T-helper 17 cell (primary cell): ENCODE results near the gene SRGAP2B. TPM values are rescaled to one million over a fixed set of nuclear protein-coding genes. Genes with fewer than 3 reads are reported as not detected.
"Not testable (repeated sequence)": the region's sequence is repeated elsewhere in the genome, so short reads cannot be mapped to it uniquely, and the experiment has no call there.

Experiments used
- ATAC-seq: fragments of 150-1000 bp; cut with Tn5 transposase; 2 replicates; pipeline ENCODE4 v1.10.0; 2021; ENCODE audit warnings: mild to moderate bottlenecking, moderate library complexity
- DNase-seq, 3 donors: peaks; one replicate each; pipeline versions ENCODE4 v3.0.0 to v3.0.0-alpha.2; 2020 to 2021
- H3K9me3 ChIP-seq: one replicate; pipeline ENCODE4 v1.7.0; 2013; ENCODE audit warnings: low read length, mild to moderate bottlenecking; ENCODE audit not compliant: control insufficient read depth, poor library complexity, severe bottlenecking
- H3K27ac Mint-ChIP-seq: one replicate; pipeline ENCODE4 v1.8.0; 2022; ENCODE audit warnings: mild to moderate bottlenecking, moderate library complexity, mixed read lengths
- H3K27me3 Mint-ChIP-seq: one replicate; pipeline ENCODE4 v1.8.0; 2022; ENCODE audit warnings: mixed read lengths
- H3K36me3 Mint-ChIP-seq: one replicate; pipeline ENCODE4 v1.8.0; 2022; ENCODE audit warnings: low read depth, mixed read lengths
- H3K4me1 Mint-ChIP-seq: one replicate; pipeline ENCODE4 v1.8.0; 2022; ENCODE audit warnings: mild to moderate bottlenecking, mixed read lengths
- H3K4me3 Mint-ChIP-seq: one replicate; pipeline ENCODE4 v1.8.0; 2022; ENCODE audit warnings: mild to moderate bottlenecking, moderate library complexity, mixed read lengths
- total RNA-seq, 4 donors: library from RNA in 2 of 4; stranded (reverse) in 2 of 4; gene quantifications; one replicate each; pipeline ENCODE4 v1.2.3 and lab custom pipeline; 2022 to 2026

SRGAP2B gene
- total RNA-seq, 2 donors from 2014 or later = 22.5 to 23.0 TPM

DNA sequence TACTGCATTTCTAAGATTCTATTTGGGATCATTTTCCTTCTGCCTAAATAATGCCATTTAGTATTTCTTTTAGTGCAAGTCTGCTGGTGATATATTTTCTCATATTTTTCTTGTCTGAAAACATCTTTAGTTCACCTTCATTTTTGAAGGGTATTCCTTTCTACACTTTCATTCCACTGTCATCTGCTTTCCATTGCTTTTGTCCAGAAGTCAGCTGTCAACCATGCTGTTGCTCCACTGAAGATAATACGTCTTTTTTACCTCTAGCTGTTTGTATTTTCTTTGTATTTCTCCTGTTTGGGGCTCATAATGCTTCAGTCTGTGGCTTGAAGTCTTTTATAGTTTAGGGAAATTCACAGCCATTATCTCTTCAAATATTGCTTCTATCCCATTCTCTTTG is 167.8 kb downstream of the SRGAP2B start:
- not testable (repeated sequence) for H3K4me1 Mint-ChIP-seq, H3K9me3 ChIP-seq, H3K36me3 Mint-ChIP-seq, H3K27me3 Mint-ChIP-seq, ATAC-seq, DNase-seq, H3K27ac Mint-ChIP-seq, H3K4me3 Mint-ChIP-seq

DNA sequence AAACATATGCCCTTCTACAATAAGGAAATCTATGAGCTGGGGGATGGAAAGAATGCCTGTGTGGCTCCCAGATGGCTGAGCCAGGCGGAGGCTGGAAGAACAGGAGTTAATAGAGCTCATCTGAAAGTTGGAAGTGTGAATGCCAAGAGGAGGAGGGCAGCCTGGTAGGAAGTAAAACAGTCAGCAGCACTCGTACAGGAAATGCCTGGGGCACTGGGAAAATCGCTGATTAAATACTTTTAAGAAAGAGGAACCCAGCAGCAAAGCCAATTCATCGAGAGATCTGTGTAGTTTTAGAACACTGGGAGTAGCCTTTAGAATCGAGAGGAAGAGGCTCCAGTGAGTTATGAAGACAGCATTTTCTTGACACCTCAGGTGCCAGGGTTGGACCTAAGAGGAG is 171.5 kb downstream of the SRGAP2B start:
- not testable (repeated sequence) for DNase-seq, H3K4me1 Mint-ChIP-seq, H3K36me3 Mint-ChIP-seq, H3K27ac Mint-ChIP-seq, H3K9me3 ChIP-seq, H3K4me3 Mint-ChIP-seq, ATAC-seq, H3K27me3 Mint-ChIP-seq

GRCh38 chr1:144922785-144923184 is 172.3 kb downstream of the SRGAP2B start:
- H3K9me3 ChIP-seq, H3K4me3 Mint-ChIP-seq, H3K27me3 Mint-ChIP-seq, DNase-seq, ATAC-seq, H3K27ac Mint-ChIP-seq, H3K36me3 Mint-ChIP-seq, H3K4me1 Mint-ChIP-seq: not testable (repeated sequence)

DNA sequence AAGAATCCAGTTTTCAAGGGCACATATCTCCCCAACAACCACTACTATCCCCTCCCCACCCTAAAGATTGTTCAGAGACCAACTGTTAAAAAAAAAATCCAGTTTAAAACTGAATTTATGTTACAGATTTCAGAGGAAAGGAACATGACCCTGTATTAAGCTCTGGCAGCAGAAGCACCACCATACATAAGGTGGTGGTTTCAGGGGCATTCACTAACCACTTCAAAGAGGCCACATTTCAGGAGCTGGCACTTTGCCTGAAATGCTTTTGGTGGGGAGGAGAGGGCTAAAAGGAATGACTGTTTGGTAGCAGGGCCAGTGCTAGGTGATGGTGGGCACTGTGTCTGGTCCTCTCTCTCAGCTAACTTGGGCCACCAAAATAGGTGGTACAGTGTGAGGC is 176.0 kb downstream of the SRGAP2B start:
- H3K27me3 Mint-ChIP-seq, H3K9me3 ChIP-seq, H3K4me1 Mint-ChIP-seq, DNase-seq, H3K36me3 Mint-ChIP-seq, H3K27ac Mint-ChIP-seq, H3K4me3 Mint-ChIP-seq: not testable (repeated sequence)
- ATAC-seq = peak; percentile 57

GRCh38 chr1:144918027-144918603 is 177.0 kb downstream of the SRGAP2B start:
- not testable (repeated sequence) for H3K27me3 Mint-ChIP-seq, H3K9me3 ChIP-seq, H3K4me3 Mint-ChIP-seq, ATAC-seq, H3K36me3 Mint-ChIP-seq, DNase-seq, H3K4me1 Mint-ChIP-seq, H3K27ac Mint-ChIP-seq

DNA sequence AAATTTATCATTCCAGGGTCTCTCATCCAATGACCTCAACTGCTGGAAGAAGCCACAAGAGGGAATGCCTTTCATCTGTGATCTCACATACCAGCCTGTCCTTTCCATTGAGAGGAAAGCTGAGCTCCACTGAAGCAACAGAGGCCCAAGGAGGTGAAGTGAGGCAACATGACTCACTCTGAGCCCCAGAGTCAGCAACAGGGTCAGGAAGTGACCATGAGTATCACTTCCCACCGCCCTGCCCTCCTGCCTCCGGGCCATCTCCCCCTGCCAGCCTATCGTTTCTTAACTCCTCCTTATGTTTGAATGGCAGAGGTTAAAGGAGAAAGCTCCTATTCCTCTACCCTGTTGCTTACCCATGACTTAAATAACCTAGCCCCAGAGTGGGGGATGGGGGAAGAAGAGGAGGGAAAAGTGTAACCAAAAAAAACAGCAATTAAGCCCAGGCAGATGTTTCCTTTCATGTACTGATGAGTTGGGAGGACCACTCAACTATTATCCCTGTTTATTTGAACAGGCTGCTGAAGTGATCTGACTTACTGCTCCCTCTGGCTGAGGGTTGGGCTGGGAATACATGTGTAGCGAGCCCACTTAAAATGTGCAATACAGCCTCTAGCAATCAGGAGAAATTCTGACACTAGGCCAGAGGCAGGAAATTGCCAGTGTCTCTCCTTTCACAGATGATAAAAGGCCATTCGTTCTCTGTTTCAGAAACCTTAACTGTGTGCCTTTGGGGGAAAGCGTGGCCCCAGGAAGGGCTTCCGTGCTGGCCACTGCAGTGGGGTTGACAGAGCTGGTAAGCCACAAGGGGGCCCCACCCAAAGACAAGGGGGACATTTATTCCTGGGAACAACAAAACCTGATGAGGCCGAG is 177.7 kb downstream of the SRGAP2B start:
- ATAC-seq = peak; percentile 48

DNA sequence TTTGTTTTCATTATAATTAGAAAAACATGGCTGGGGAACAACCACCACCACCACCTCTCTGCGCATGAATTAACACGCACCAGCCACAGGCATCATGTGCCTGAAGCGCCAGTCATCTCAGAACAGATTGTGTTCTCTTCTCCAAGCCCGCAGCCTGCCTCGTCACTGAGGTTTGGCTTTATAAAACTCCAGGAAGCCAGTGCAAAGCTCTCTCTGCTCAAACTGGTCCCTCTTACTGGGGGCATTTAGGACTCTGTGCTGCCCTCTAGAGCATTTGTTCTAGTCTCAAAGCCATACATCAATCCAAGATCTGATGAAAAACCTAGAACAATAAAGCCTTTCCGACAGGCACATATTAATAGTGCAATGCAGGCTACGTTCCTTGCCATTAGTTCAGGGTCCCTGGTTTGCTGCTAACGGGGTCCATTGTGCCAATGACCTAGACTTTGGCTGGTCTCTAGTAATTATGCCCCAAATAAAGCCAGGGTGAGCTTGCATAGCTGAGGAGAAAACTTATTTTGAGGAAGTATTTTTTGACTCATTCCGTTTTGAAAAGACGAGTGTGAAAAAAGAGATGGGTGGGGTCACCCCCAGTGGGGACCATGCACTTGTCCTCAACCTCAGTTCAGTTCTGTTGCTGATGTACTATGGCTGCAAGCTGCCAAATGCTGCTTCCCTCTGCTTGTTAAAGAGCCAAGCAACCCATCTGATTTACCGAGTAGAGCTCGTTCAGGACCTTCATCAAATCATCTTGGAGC is 181.0 kb downstream of the SRGAP2B start:
- H3K27me3 Mint-ChIP-seq, H3K4me1 Mint-ChIP-seq, H3K27ac Mint-ChIP-seq, H3K9me3 ChIP-seq, H3K36me3 Mint-ChIP-seq, DNase-seq, H3K4me3 Mint-ChIP-seq: not testable (repeated sequence)
- ATAC-seq = peak; percentile 64

More for the DNA sequence above, 177.7 kb downstream of the SRGAP2B start:
- H3K27me3 Mint-ChIP-seq, H3K36me3 Mint-ChIP-seq, DNase-seq, H3K27ac Mint-ChIP-seq, H3K4me3 Mint-ChIP-seq, H3K4me1 Mint-ChIP-seq, H3K9me3 ChIP-seq: not testable (repeated sequence)

- not testable (repeated sequence) for H3K4me3 Mint-ChIP-seq, ATAC-seq
Measured at GRCh38 chr1:144913458-144913857, 181.7 kb downstream of the SRGAP2B start.

DNA sequence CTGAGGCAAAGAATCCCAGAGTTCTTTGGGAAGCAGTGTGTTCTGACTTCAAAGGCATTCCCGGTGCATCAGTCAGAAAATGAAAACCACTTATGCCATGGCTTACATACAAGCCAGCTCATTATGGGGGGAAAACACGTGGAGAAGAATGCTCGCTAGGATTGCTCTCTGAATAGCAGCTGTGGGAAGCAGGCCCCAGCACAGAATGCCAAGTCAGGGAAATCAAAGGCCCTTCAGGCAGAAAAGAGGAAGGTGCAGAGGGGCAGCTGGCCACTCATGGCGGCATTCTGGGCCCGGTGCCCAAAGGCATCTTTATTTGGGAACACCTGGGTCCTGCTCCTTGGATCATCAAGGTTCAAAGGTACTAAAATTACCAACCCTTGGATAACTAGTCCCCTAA is 184.4 kb downstream of the SRGAP2B start:
- not testable (repeated sequence) for H3K36me3 Mint-ChIP-seq, H3K4me3 Mint-ChIP-seq, H3K27ac Mint-ChIP-seq, H3K27me3 Mint-ChIP-seq, H3K4me1 Mint-ChIP-seq, H3K9me3 ChIP-seq, ATAC-seq, DNase-seq

More at GRCh38 chr1:144913458-144913857, 181.7 kb downstream of the SRGAP2B start:
- not testable (repeated sequence) for H3K27me3 Mint-ChIP-seq, H3K36me3 Mint-ChIP-seq, H3K9me3 ChIP-seq, H3K27ac Mint-ChIP-seq, DNase-seq, H3K4me1 Mint-ChIP-seq

GRCh38 chr1:144900841-144901240 is 194.3 kb downstream of the SRGAP2B start:
- not testable (repeated sequence) for H3K36me3 Mint-ChIP-seq, ATAC-seq, H3K4me3 Mint-ChIP-seq, H3K9me3 ChIP-seq, H3K27me3 Mint-ChIP-seq, H3K27ac Mint-ChIP-seq, DNase-seq, H3K4me1 Mint-ChIP-seq

- not testable (repeated sequence) for H3K9me3 ChIP-seq, H3K27me3 Mint-ChIP-seq, ATAC-seq, H3K4me1 Mint-ChIP-seq, H3K4me3 Mint-ChIP-seq, H3K27ac Mint-ChIP-seq, DNase-seq, H3K36me3 Mint-ChIP-seq
Measured at GRCh38 chr1:144894454-144895201, 200.5 kb downstream of the SRGAP2B start.

- not testable (repeated sequence) for ATAC-seq, H3K4me1 Mint-ChIP-seq, H3K9me3 ChIP-seq, H3K27me3 Mint-ChIP-seq, H3K36me3 Mint-ChIP-seq, DNase-seq, H3K4me3 Mint-ChIP-seq, H3K27ac Mint-ChIP-seq
Measured at GRCh38 chr1:144893710-144894438, 201.3 kb downstream of the SRGAP2B start.
